Measurements from ENCODE around the gene SNAP25.

SNAP25 gene

DNA sequence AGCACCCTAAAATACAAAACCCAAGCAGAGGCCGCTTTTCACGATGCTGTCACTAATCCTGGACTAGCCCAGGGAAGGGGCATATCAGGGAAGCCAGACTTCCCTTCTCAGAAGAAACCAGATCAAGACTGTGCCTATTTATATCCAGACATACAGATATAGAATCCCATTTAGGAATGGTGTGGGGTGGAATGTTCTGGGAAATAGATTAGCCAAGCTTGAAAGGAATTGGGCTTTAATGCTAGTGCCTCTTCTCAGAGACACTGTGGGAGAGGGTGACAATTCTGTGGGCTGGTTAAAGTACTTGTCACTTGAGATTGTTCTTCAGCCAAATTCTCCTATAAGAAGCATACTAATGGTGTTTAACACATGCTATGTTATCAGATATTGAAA is 45.5 kb downstream of the SNAP25 start:
- DNase-seq: no peak

- DNase-seq: no peak
Observed at GRCh38 chr20:10268636-10269035, 50.0 kb downstream of the SNAP25 start.

GRCh38 chr20:10270630-10271029 is 52.0 kb downstream of the SNAP25 start:
- DNase-seq: no peak

GRCh38 chr20:10271494-10272219 is 53.0 kb downstream of the SNAP25 start:
- no peak for DNase-seq

GRCh38 chr20:10276878-10277580 is 58.4 kb downstream of the SNAP25 start:
- no peak for DNase-seq

- no peak for DNase-seq
Observed at GRCh38 chr20:10277616-10278015, 59.0 kb downstream of the SNAP25 start.

- no peak for DNase-seq
Observed at GRCh38 chr20:10278412-10278811, 59.8 kb downstream of the SNAP25 start.

DNA sequence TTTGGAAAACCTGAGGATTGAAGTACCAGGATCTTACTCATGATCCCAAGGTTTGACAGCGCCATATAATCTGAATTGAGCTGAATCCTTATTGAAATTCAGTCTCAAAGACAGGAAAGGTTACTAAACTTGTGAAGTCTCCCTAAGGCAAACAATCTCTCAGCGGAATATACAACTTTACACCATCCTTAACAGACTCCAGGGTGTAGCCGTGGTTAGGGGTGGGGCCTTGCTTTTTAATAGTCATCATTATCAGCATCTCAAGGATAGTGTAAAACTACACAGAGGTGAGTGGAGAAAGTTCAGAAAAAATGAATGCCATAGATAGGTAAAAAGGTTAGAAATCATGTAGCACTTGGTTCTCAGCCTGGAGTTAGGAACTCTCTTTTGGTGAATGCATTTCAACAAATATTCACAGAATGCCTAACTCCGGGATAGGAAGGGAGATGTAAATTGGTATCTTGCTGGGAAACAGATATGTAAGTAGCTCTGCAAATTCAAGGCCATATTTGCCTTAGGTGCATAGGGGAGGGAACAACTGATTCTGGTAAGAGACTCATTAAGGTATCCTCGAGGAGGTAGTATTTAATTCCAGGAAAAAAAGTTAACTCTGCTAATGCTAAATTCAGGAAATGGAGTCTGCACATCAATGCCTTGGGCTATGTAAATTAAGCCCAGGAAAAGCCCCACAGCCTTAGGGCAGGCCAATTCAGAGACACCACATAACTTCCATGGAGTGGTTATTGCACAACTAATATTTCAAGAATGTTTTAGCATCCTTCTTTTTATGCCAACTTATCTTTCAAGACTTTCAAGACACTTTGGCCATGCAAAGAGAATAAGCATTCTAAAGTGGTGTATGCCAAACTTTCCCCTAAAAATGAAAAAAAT is 61.6 kb downstream of the SNAP25 start:
- DNase-seq: no peak

DNA sequence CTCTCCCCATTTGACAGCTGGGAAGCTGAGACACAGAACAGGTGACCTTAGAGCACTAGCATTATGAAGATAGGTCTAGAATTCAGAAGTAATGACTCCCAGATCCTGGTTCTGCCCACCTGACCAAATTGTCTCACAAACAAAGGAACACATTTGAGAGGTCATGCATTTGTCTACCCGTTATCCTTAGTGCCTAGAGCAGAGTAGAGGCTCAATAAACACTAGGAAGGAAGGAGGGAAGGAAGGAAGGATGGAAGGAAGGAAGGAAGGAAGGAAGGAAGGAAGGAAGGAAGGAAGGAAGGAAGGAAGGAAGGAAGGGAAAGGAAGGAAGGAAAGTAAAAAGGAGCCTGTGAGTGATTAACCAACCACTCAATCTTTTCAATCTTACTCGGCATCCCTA is 63.3 kb downstream of the SNAP25 start:
- DNase-seq: no peak

DNA sequence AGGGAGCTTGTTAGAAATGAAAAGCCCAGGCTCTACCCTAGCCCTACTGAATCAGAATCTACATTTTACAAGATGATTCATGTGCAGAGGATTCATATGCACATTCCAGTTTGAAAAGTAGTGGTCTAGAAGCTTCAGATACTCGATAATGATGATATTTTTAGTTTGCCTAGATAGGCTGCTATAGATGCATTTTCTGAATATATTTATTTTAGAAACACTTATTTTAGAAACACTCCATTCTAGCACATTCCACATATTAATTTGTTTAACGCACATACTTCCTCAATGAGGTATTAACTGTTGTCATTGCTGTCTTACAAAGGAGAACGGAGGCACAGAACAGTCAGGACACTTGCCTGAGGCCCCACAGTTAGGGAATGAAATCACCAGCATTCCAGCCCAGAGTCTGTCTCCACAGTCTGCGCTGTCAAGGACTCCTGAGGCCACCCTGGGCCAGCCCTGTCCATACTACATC is 64.4 kb downstream of the SNAP25 start:
- no peak for DNase-seq

GRCh38 chr20:10286356-10286755 is 67.7 kb downstream of the SNAP25 start:
- no peak for DNase-seq

DNA sequence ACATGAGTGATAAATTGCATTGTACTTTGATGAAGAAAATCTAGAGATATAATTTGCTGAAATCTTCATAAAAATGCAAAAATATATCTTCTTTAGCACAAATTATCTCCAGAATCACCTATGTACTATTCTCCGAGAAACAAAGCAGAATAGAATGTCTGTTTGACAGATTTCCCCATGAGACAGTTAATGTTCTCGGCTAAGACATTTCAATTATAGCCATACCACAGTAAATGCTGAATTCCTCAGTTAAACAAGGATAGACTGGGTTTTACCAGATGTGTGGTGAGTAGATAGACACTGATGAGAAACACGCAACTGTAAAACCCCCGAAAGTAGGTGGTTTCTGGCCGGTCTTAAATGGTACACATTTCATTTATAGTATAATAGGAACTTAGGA is 69.8 kb downstream of the SNAP25 start:
- no peak for DNase-seq

DNA sequence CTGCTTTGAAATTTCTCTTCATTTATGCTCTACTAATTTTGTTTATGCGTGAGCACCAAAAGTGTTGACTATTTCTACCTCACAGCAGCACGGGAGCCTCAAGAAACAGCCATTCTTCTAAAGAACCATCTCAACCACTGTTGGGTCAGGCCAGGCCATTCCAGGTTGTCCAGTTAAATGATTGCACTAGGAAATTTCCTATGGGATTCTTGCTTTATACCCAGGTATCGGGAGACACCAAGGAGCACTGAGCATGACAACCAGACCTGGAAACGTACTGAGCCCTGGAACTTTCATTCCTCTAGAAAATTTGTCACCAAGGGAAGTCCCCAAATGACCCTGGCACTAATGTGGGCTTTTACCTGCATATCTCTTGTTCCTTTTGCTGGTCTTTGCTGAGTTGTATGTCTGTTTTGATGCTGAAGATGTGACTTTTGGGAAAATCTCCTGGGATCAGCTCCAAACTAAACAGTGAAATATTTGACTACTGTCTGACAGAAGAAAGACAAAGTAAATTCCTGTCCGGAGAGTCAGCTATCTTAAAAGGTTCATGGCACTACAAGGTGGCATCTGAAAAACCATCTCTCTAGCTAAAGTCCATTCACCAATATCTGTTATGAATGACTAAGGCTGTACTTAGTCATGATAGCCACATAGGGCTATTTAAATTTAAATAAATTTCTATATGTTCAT is 70.5 kb downstream of the SNAP25 start:
- no peak for DNase-seq

DNA sequence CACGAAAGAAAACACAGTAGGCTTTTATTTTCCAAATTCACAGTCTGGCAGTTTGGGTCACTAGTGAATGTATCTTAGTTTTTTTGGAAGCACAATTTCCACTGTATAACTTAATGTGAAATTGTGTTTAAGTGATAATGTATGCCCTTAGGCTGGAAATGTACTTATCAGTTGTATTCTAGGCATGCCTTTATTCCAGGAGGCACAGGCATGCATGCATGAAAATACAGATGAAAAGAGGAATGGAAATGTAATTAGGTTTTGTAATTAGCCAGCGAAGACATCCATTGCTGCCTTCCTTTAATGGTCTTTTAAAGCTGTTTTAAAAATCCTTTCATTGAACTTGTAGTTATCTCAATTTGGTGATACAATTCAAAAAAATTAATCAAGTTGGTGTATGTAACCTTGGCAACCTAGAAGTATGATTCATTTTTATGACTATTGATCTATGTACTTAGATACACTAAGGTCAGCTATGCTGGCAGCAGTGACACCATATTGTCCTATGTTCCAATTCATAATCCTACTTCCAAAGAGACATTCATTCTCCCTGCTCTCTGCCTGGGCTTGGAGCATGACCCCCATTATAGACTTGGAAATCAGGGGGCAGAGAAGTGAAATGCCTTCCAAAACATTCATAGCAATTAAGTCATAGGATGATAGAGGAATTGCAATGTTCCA is 73.1 kb downstream of the SNAP25 start:
- no peak for DNase-seq

DNA sequence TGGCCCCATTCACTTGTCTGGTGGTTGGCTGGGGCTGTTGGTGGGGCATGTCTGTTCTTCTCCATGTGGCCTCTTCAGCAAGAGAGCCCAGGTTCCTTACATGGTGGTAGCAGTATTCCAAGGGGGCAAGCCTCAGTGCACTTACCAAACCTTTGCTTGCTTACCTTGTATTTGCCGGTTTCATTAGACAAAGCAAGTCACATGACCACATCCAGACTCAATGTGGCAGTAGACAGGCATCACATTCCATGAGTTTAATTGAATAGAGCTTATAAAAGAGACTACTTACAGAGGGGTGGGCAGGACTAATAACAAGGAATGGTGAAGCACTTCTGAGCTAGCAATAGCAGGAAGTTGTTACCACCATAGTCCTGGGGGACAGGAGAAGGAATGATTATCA is 78.6 kb downstream of the SNAP25 start:
- DNase-seq: no peak

- DNase-seq: no peak
Observed at GRCh38 chr20:10297684-10298240, 79.1 kb downstream of the SNAP25 start.

GRCh38 chr20:10300582-10301446 is 82.2 kb downstream of the SNAP25 start:
- no peak for DNase-seq

- no peak for DNase-seq
Observed at GRCh38 chr20:10303852-10304251, 85.2 kb downstream of the SNAP25 start.

DNA sequence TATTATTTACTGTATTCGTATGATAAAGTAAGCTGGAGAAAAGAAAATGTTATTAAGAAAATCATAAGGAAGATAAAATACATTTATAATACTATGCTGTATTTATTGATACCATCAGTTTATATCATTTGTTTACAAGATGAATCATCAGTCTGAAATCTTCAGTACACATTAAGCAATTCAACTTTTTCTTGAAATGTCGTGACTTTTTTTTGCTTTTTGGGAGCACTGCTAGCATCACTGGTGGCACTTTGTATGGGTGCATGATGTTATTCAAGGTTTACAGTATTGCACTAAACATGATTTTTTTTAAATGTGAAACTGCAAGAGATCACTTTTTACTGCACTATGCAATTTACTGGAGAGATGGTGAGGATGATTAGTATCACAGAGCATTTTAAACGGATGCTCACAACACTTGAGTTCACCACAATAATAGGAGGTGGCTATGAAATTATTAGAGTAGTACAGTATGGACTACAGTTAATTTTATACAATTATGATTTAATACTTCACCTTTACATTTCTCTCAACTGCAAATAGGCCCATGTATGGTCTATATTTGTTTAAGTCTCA is 85.9 kb downstream of the SNAP25 start:
- DNase-seq: no peak
